GM12873 (cell line): ENCODE data around the gene OST4.

ENCODE experiments used
- TF ChIP-seq, protein P1 (sequence below): IDR thresholded peaks from 2 replicates; pipeline ENCODE4 v1.5.1; 2012; ENCODE audit warnings: low read depth, mild to moderate bottlenecking, moderate library complexity, low read length, control low read depth; ENCODE audit not compliant: insufficient read depth; ENCODE audit errors: missing control alignments

Gene OST4

DNA sequence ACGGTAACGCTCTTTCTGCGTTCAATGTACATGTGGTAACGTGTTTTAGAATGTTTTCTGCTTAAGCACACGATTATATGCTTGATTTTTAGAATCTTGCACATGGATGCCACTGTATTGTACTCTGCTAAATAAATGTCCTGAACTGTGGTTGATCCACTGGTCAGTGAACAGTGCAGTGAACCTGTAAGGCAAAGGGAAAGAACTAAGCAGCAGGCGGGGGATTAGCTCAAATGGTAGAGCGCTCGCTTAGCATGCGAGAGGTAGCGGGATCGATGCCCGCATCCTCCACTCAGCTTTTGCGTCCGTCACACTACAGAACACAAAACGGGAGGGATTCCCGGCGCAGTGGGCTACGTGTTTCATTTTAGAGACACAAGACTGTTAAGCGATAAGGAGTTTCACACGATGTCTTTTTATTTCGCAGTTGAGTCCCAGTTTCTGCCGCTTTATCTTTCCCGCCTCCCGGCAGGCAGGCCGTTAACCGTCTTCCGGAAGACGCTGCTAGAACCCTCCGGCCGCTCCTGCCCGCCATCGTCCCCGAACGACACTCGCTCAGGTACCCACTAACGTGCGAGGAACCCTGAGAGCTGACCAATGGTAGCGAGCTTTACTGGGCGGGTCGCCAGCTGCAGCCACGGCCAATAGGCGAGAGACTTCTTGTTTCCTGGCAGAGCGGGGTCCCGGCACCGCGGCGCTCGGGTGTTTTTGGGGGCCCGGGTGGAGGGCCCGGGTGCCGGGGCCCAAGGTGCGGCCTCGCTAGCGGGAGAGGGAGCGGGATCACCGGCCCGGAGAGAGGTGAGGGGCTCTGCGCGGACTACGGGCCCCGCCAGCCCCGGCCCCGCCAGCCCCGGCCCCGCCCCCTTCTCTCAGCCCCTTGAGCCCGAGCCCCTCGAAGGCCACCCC is 20.2 kb downstream of the OST4 start, which contains the start of gene AGBL5:
AGBL5 (plus strand) TSS at position 673 of the 906 bp plus-strand sequence. CDS start 1,291 bp downstream, outside the sequence.
- TF ChIP-seq, protein P1, sequence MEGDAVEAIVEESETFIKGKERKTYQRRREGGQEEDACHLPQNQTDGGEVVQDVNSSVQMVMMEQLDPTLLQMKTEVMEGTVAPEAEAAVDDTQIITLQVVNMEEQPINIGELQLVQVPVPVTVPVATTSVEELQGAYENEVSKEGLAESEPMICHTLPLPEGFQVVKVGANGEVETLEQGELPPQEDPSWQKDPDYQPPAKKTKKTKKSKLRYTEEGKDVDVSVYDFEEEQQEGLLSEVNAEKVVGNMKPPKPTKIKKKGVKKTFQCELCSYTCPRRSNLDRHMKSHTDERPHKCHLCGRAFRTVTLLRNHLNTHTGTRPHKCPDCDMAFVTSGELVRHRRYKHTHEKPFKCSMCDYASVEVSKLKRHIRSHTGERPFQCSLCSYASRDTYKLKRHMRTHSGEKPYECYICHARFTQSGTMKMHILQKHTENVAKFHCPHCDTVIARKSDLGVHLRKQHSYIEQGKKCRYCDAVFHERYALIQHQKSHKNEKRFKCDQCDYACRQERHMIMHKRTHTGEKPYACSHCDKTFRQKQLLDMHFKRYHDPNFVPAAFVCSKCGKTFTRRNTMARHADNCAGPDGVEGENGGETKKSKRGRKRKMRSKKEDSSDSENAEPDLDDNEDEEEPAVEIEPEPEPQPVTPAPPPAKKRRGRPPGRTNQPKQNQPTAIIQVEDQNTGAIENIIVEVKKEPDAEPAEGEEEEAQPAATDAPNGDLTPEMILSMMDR: no peak

DNA sequence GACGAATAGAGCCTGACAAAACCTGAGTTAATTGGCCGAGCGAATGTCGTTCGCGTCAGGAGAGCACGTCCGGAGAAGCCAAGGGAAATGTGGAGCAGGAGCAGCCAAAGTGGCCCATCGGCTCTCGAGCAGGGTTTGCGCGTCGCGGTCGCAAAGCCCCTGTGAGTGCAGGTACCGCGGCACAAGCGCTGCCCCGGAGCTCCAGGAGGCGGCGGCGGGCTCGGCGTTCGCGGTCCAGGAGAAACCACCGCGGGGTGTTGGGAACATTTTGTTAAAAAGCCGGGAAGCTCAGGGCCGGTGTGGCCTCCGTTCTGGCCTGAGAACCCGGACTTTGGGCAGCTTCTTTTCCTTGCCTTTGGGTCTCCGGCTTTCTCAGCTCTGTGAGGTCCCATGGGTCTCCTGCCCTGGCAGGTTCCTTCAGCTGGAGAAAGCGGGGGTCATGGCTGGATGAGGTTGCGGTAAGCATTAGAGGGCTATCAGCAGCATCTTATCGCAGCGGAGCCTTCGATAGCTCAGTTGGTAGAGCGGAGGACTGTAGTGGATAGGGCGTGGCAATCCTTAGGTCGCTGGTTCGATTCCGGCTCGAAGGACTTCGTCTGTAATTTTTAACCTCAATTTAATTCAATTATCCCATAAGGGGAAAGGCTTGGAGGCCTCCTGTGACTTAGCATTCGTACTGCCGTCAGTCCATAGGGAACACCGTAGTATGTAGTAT is 21.0 kb downstream of the OST4 start:
- TF ChIP-seq, protein P1: peak; percentile 23

DNA sequence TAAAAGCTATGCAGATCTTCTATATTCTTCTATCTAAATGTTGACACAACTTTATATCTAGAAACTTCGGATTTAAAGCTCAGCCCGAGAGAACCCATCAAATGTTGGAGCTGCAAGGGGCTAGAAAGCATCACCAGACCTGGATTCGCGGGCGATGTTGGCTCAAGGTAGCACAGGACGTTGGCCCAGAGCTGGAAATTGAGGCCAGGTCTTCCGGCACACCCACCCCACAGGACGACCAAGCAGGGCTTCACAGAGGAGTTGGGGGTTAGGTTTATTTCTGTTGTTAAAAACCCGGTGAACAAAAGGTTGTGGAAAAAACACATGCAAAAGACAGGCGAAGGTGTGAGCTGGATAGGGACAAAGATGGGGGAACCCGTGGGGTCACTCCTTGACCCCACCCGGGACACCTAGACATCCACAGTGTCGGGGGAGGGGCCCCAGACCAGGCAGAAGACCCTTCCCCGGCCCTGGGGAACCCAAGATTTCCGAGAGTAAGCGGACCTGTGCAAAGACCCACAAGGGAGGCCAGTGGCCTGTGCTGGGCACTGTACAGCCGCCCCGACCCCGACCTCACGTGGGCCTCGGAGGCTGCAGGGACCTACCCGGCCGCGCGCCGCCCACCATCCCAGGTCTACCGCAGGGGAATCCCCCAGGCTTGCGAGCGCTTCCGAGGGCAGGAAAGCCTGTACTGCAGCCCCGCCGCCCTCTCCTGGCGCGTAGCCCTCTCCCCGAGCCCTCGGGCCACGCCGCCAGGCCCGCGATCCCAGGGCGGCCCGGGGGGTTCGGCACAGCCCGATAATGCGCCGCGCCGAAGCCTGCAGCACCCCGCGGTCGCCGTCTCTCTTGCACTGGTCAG is 21.8 kb downstream of the OST4 start:
- TF ChIP-seq, protein P1: no peak

DNA sequence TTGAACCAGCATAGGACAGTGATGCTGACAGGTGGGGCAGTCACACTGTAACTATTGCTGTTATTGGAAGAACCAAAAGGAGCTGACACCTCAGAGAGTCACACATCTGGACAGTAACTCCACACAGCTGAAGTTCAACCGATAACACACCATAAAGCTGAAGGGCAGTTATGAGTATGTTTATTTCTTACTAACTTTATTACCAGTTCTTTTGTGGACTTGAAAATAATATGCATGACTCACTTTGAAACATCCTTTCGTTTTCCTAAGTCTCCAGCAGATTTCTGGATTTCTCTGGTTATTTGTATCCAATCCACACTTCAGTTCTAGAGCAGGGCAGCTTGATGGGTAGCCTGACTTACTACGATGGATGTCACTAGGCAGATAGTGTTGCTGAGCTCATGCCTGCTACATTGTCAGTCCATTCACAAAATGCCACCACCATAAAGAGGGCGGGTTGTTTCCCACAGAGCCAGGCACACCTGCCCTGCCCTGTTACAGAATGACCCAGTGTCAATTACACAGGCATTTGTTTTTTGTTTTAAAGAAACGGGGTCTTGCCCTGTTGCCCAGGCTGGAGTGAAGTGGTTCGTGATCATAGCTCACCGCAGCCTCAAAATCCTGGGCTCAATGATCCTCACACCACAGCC is 28.3 kb downstream of the OST4 start:
- TF ChIP-seq, protein P1: no peak

DNA sequence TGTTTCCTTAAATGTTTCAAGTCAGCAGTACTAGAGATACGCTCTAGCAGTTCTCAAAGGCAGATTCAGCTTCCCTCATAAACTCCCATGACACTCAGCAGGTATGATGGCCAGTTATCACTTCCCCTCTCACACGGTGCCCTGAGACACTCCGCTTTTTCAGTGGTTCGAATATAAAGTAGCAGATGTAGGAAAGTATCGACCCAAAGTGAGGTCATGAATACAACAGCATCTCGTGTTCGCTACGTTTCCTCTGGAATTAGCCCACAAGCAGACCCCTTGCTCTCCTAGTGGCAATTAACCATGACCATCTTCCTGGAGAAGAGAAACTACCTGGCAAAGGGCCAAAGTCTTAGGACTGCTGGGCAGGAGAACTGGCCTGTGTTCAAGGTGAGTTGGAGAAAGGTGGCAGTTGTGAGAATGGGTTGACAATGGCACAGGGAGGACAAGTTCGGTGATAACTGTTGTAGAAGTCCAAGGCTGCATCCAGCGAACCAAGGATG is 29.2 kb downstream of the OST4 start:
- TF ChIP-seq, protein P1: no peak

DNA sequence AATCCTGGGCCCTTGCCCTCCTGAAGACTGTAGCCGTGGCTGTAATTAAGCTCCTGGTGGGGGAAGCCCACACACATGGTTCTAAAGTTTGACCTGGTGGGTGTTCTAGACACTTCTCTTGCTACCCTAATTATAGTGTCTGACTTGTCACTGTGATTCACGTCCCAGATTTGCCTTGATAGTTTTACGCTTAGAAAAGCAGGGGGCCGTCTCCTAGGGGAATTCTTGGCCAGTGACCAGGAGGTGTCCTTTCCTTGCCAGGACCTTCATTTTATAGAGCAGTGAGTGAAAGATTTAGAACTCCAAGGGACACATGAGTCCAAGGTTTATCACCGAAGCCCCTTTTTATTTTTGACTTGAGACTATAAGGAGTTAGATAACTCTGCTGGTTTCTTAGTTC is 29.7 kb downstream of the OST4 start:
- TF ChIP-seq, protein P1: no peak
